GM23248 (cell line): ENCODE data around the gene SDR9C7. TPM values are rescaled to one million over a fixed set of nuclear protein-coding genes. Genes with fewer than 3 reads are reported as not detected.
A peak's percentile ranks its signal among the peaks of the same experiment; 100 is the strongest.
"Not testable (repeated sequence)": the region's sequence is repeated elsewhere in the genome, so short reads cannot be mapped to it uniquely, and the experiment has no call there.

Source experiments
- DNase-seq: peaks from one replicate; pipeline ENCODE4 v3.0.0-alpha.2; 2015
- H2AFZ ChIP-seq: fragments of 200-600 bp; sonication (generic); 2 replicates; pipeline ENCODE4 v1.6.1; 2016; ENCODE audit warnings: antibody characterized with exemption
- H3F3A ChIP-seq: fragments of 200-600 bp; sonication (generic); 2 replicates; pipeline ENCODE4 v1.6.1; 2016; ENCODE audit warnings: mild to moderate bottlenecking, antibody characterized with exemption, mixed run types; ENCODE audit not compliant: insufficient read depth
- H3K27ac ChIP-seq: fragments of 200-600 bp; sonication (generic); 2 replicates; pipeline ENCODE4 v1.5.1; 2016; ENCODE audit warnings: mild to moderate bottlenecking
- H3K27me3 ChIP-seq: fragments of 200-600 bp; sonication (generic); replicated peaks from 2 replicates; pipeline ENCODE4 v1.6.1; 2016; ENCODE audit warnings: mild to moderate bottlenecking; ENCODE audit not compliant: insufficient read depth
- H3K36me3 ChIP-seq: fragments of 200-600 bp; sonication (generic); 2 replicates; pipeline ENCODE4 v1.6.1; 2016; ENCODE audit warnings: low read depth, mild to moderate bottlenecking
- H3K4me1 ChIP-seq: fragments of 200-600 bp; sonication (generic); 2 replicates; pipeline ENCODE4 v1.6.1; 2016; ENCODE audit warnings: mild to moderate bottlenecking; ENCODE audit not compliant: insufficient read depth
- H3K4me2 ChIP-seq: fragments of 200-600 bp; sonication (generic); one replicate; pipeline ENCODE4 v1.6.1; 2016; ENCODE audit warnings: mild to moderate bottlenecking; ENCODE audit not compliant: unreplicated experiment
- H3K4me3 ChIP-seq: fragments of 200-600 bp; sonication (generic); 2 replicates; pipeline ENCODE4 v1.5.1; 2016; ENCODE audit warnings: mild to moderate bottlenecking
- H3K79me2 ChIP-seq: fragments of 200-600 bp; sonication (generic); 2 replicates; pipeline ENCODE4 v1.6.1; 2016; ENCODE audit warnings: mild to moderate bottlenecking; ENCODE audit not compliant: insufficient read depth
- H3K9ac ChIP-seq: fragments of 200-600 bp; sonication (generic); 2 replicates; pipeline ENCODE4 v1.6.1; 2016; ENCODE audit warnings: mild to moderate bottlenecking
- H3K9me2 ChIP-seq: fragments of 200-600 bp; sonication (generic); 2 replicates; pipeline ENCODE4 v1.6.1; 2016; ENCODE audit warnings: mixed run types, mild to moderate bottlenecking, moderate library complexity; ENCODE audit not compliant: insufficient read depth
- H3K9me3 ChIP-seq: fragments of 200-600 bp; sonication (generic); one replicate; pipeline ENCODE4 v1.6.1; 2017; ENCODE audit warnings: low read depth
- H4K20me1 ChIP-seq: fragments of 200-600 bp; sonication (generic); 2 replicates; pipeline ENCODE4 v1.6.0; 2016; ENCODE audit not compliant: insufficient read depth
- EZH2 ChIP-seq: fragments of 200-600 bp; sonication (generic); IDR thresholded peaks from 2 replicates; pipeline ENCODE4 v1.6.1; 2018; ENCODE audit warnings: antibody characterized with exemption, mild to moderate bottlenecking; ENCODE audit not compliant: insufficient read depth, poor library complexity, severe bottlenecking
- EZH2phosphoT487 ChIP-seq: fragments of 200-600 bp; sonication (generic); IDR thresholded peaks from 2 replicates; pipeline ENCODE4 v1.6.1; 2018; ENCODE audit warnings: antibody characterized with exemption, moderate library complexity, mild to moderate bottlenecking, low read depth; ENCODE audit not compliant: insufficient read depth
- WGBS, 2 experiments: methylation state at CpG; one replicate each; pipeline ENCODE4 v1.1.6; 2015 to 2017; ENCODE audit warnings: low lambda C conversion rate in 2 of 2, low coverage in 1 of 2; ENCODE audit errors: missing lambda C conversion rate in 2 of 2; 5-methylcytosine and 5-hydroxymethylcytosine counted together
- in situ Hi-C: fragments of 300-500 bp; cut with MboI; formaldehyde crosslinking; loops from 2 replicates; pipeline ENCODE4 v1.15.0; 2020
- polyA plus RNA-seq: library from polyadenylated mRNA; unstranded; fragments of >200 nt; fragmentation: Nextera tagmentation; extraction: Ambion mirVana; gene quantifications from 2 replicates; pipeline ENCODE4 v1.2.1, GENCODE V29; 2016
- total RNA-seq: library from RNA; depleted of rRNA; stranded (reverse); fragments of >200 nt; shearing (Covaris generic); gene quantifications from 2 replicates; pipeline ENCODE4 v1.2.3, GENCODE V29; 2014

Gene SDR9C7
- total and polyA plus RNA-seq, 2 experiments from 2014 or later: not detected

DNA sequence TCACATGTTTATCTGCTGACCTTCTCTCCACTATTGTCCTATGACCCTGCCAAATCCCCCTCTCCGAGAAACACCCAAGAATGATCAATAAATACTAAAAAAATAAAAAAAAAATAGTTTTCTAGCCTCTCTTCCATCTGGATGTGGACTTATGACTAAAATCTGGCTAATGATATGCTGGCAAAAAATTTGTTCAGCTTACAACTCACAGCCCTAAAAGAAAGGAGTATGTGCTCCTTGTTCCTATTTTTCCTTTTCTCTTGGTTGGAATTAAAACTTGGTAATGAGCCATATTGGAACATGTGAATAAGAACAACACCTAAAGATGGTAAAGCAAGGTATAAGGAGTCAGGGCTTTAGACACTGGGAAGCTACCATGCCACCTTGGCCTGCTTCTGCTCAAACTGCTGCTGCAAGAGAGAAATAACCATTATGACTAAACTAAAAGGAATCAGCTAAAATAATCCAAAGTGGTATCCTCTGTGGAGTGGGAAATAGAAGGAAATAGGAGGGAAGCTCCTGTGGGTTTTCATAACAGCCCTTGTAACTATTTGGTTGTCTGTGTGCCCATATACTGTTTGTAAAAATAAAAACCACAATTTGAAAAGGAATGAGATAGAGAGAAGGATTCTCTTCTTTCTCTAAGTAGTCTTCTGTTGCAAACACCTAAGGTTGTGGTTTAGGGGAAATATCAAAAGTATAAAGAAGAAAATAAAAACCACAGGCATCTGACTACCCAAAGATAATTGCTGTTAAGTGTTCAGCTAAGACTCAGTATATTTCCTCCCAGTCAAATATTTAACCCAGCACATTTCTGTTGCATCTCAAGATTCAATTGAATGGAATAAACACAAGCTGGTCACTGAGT, 53.8 kb downstream of the SDR9C7 start:
- H3K9ac ChIP-seq: no peak overlapping the region
- H3F3A ChIP-seq: no peaks in the 10 kb centered on the region; the same call in 1 of the 2 replicates
- no peaks in the 10 kb centered on the region for H3K9me2 ChIP-seq
- no peak overlapping the region for H3K27ac ChIP-seq
- peak; percentile 32 for DNase-seq
- WGBS, 2 experiments: 27 to 43% methylated on average over 1 of the region's 1 CpG
- H4K20me1 ChIP-seq: no peaks in the 10 kb centered on the region
- peaks cover 16% of the 10 kb centered on the region for H3K4me1 ChIP-seq
- H3K9me3 ChIP-seq: no peaks in the 10 kb centered on the region
- TF ChIP-seq EZH2phosphoT487 (no peak), EZH2 (no peak)
- no peaks in the 10 kb centered on the region for H3K36me3 ChIP-seq
- H3K4me3 ChIP-seq: no peak overlapping the region
- H3K79me2 ChIP-seq: no peaks in the 10 kb centered on the region
- no peaks in the 10 kb centered on the region; the same call in 1 of the 2 replicates for H3K27me3 ChIP-seq
- in situ Hi-C loops: no loop called here
- H2AFZ ChIP-seq: no peak overlapping the region
- no peak overlapping the region for H3K4me2 ChIP-seq

DNA sequence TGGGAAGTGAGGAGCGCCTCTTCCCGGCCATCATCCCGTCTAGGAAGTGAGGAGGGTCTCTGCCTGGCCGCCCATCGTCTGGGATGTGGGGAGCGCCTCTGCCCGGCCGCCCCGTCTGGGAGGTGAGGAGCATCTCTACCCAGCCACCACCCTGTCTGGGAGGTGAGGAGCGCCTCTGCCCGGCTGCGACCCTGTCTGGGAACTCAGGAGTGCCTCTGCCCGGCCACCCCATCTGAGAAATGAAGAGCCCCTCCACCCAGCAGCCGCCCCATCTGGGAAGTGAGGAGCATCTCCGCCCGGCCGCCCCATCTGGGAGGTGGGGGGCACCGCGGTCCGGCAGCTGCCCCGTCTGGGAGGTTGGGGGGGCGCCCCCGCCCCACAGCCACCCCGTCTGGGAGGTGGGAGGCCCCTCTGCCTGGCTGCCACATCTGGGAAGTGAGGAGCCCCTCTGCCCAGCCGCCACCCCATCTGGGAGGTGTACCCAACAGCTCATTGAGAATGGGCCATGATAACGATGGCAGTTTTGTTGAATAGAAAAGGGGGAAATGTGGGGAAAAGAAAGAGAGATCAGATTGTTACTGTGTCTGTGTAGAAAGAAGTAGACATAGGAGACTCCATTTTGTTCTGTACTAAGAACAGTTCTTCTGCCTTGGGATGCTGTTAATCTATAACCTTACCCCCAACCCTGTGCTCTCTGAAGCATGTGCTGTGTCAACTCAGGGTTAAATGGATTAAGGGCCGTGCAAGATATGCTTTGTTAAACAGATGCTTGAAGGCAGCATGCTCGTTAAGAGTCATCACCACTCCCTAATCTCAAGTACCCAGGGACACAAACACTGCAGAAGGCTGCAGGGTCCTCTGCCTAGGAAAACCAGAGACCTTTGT, 54.7 kb downstream of the SDR9C7 start:
- peaks cover 11% of the 10 kb centered on the region for H3K4me1 ChIP-seq
- WGBS, 2 experiments: 42 to 59% methylated on average over 12 to 17 of the region's 28 CpGs
- H3K9me2 ChIP-seq, in situ Hi-C loops, H3K4me2 ChIP-seq, H3F3A ChIP-seq, DNase-seq, H3K36me3 ChIP-seq, H3K4me3 ChIP-seq, H3K27ac ChIP-seq, H4K20me1 ChIP-seq, H3K9me3 ChIP-seq, H3K27me3 ChIP-seq, H3K79me2 ChIP-seq, H3K9ac ChIP-seq, H2AFZ ChIP-seq: not testable (repeated sequence)

DNA sequence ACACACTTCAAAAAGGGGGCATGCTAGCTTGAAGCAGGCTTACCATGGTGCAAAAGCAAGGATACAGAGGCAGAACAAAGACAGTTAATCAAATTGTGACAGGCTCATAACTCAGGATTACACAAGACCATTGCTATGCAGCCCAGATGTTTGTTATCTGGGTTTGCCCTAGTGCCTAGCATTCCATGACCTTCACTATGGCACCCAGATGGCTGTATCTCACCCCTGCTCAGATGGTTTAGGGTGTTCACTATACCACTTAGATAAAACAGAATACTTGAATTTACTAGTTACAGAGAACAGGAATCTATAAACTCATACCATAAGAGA, 56.2 kb downstream of the SDR9C7 start:
- Histone ChIP-seq H3K9me2 (no peaks in the 10 kb centered on the region), H2AFZ (no peak overlapping the region), H3K27ac (no peak overlapping the region), H3K4me2 (no peak overlapping the region), H4K20me1 (no peaks in the 10 kb centered on the region), H3K4me1 (peaks cover 7% of the 10 kb centered on the region; the same call in 1 of the 2 replicates), H3K9me3 (no peaks in the 10 kb centered on the region), H3K27me3 (peaks cover 7% of the 10 kb centered on the region; the same call in 1 of the 2 replicates), H3K4me3 (no peak overlapping the region), H3F3A (no peaks in the 10 kb centered on the region; the same call in 1 of the 2 replicates), H3K79me2 (no peaks in the 10 kb centered on the region), H3K9ac (no peak overlapping the region), H3K36me3 (no peaks in the 10 kb centered on the region)
- TF ChIP-seq EZH2phosphoT487 (no peak), EZH2 (no peak)
- DNase-seq: no peak
- in situ Hi-C loops: no loop called here

DNA sequence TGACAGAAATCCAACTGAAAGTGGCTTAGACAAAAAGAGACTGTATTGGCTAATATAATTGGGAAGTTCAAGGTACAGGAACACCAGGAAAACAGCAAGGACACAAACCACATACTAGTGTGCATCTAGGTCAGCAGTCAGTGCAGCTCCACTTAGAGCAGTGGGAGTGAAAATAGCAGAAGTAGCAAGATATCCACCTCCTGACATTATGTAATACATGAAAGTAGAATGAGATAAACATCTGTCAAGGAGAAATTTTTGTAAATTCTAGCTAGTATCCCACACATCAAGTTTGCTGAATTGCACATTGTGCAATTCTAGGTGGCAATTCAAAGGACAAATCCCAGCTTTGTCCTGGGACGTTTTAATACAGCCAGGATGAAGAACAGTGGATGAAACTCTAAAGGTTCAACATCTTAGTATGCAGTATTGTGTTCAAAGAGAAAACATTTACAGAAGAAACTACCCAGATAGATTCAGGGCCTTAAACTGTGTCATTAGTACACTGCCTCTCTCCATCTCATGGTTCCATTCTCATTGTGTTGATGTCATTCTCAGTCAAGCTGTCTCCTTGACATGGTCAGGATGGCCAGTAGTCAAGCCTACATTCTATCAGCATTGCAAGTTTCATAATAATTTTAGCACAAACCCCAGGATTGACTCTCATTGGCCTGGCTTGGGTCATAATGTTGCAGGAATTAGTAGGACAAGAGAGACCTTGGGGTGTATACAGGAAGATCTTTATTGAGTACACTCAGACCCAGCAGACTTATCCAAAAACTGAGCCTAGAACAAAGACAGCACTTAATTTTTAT, 56.8 kb downstream of the SDR9C7 start:
- H3K27ac ChIP-seq: no peak overlapping the region
- H3K4me1 ChIP-seq: peaks cover 7% of the 10 kb centered on the region; the same call in 1 of the 2 replicates
- no peaks in the 10 kb centered on the region for H3K79me2 ChIP-seq
- whole genome bisulfite sequencing, 2 experiments: 25 to 34% methylated on average over 1 of the region's 1 CpG
- no peaks in the 10 kb centered on the region; the same call in 1 of the 2 replicates for H3F3A ChIP-seq
- no peak for TF ChIP-seq EZH2phosphoT487
- no peak overlapping the region for H3K4me3 ChIP-seq
- H3K36me3 ChIP-seq: no peaks in the 10 kb centered on the region
- H3K4me2 ChIP-seq: no peak overlapping the region
- no peak for DNase-seq
- H3K27me3 ChIP-seq: peaks cover 10% of the 10 kb centered on the region; the same call in 1 of the 2 replicates
- no peaks in the 10 kb centered on the region for H3K9me3 ChIP-seq
- H3K9ac ChIP-seq: no peak overlapping the region
- in situ Hi-C loops: no loop called here
- no peak overlapping the region for H2AFZ ChIP-seq
- no peaks in the 10 kb centered on the region for H3K9me2 ChIP-seq
- no peaks in the 10 kb centered on the region for H4K20me1 ChIP-seq
